GM12891 (cell line): ENCODE data around the gene PROSER2.
A peak's percentile ranks its signal among the peaks of the same experiment; 100 is the strongest.

Experiments
- DNase-seq: peaks from one replicate; pipeline ENCODE4 v3.0.0; 2011; ENCODE audit warnings: low spot score; ENCODE audit not compliant: insufficient read length
- FAIRE-seq: peaks from 2 replicates; lab custom pipeline; 2011; peaks lifted over from hg19 to GRCh38; lab: Jason Lieb, UNC
- PAX5 ChIP-seq: IDR thresholded peaks from 2 replicates; pipeline ENCODE4 v1.6.1; 2011; ENCODE audit warnings: low read length, moderate library complexity, mild to moderate bottlenecking; ENCODE audit not compliant: insufficient read depth, severe bottlenecking
- POLR2A ChIP-seq: IDR thresholded peaks from 2 replicates; pipeline ENCODE4 v1.6.1; 2011; ENCODE audit warnings: low read depth, low read length, control low read depth
- POLR2AphosphoS5 ChIP-seq: IDR thresholded peaks from 2 replicates; pipeline ENCODE4 v1.6.1; 2011; ENCODE audit warnings: low read depth, low read length, control low read depth
- POU2F2 ChIP-seq: IDR thresholded peaks from 2 replicates; pipeline ENCODE4 v1.6.1; 2011; ENCODE audit warnings: low read depth, mild to moderate bottlenecking, control low read depth, low read length, moderate library complexity
- SPI1 ChIP-seq: IDR thresholded peaks from 2 replicates; pipeline ENCODE4 v1.6.1; 2011; ENCODE audit warnings: low read depth, low read length, control low read depth
- TAF1 ChIP-seq: IDR thresholded peaks from 2 replicates; pipeline ENCODE4 v1.6.1; 2011; ENCODE audit warnings: low read depth, low read length, control low read depth

The PROSER2 gene

DNA sequence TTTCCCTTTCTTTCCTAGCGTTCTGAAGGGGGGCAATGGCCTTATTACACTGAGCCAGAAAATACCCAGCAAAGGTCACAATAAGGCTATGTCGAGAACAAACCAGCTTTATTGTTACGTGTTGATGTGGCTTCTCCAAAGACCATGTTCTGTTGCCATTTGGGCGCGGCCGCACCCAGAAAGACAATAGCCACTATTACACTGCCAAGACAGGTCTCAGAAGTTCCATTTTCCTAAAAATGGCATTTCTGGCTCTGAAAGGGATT lies 77.8 kb downstream of the PROSER2 start:
- no peak for FAIRE-seq
- TF ChIP-seq PAX5 (no peak), SPI1 (no peak), POLR2A (no peak), TAF1 (no peak), POLR2AphosphoS5 (no peak), POU2F2 (no peak)
- DNase-seq, result no peak

- TF ChIP-seq POLR2AphosphoS5 (no peak), POU2F2 (no peak), TAF1 (no peak), POLR2A (no peak), PAX5 (no peak), SPI1 (no peak)
- no peak for DNase-seq
- no peak for FAIRE-seq
These were observed 78.3 kb downstream of the PROSER2 start for GRCh38 chr10:11901454-11901832.

GRCh38 chr10:11901833-11902475 lies 78.8 kb downstream of the PROSER2 start:
- FAIRE-seq (no peak), DNase-seq (no peak)

DNA sequence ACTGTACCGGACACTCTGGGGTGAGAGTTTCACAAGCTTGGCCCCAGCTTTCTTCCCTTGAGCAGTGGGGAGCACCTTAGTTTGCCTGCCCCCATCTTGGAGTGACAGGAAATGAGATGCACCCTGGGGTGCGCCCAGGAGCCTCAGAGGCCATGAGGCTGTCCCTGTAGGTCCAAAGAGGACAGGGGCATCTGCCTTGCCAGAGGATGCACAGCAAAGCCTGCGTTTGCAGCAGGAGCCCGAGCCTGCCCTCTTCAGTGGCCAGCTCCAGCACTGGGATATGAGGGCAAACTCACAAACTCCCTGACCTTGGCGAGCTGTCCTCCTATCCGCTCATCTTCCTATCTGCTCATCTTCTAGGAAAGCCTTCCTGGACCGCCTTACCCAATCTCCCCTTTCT lies 79.5 kb downstream of the PROSER2 start:
- TF ChIP-seq PAX5 (no peak), TAF1 (no peak), POLR2A (no peak), POU2F2 (no peak), SPI1 (no peak), POLR2AphosphoS5 (no peak)
- DNase-seq, result no peak
- no peak for FAIRE-seq

More at GRCh38 chr10:11901833-11902475, 78.8 kb downstream of the PROSER2 start:
- no peak for TF ChIP-seq POLR2A
- TF ChIP-seq TAF1, result no peak

- no peak for DNase-seq
- peak; percentile 33 for FAIRE-seq
- TF ChIP-seq TAF1 (no peak), POLR2AphosphoS5 (no peak), POLR2A (no peak), SPI1 (no peak), POU2F2 (no peak), PAX5 (no peak)
These were observed 83.6 kb downstream of the PROSER2 start for GRCh38 chr10:11906714-11907113.

GRCh38 chr10:11907914-11908313 lies 84.8 kb downstream of the PROSER2 start:
- TF ChIP-seq SPI1 (no peak), POLR2AphosphoS5 (no peak), TAF1 (no peak), POLR2A (no peak), PAX5 (no peak), POU2F2 (no peak)
- FAIRE-seq, result no peak
- no peak for DNase-seq

GRCh38 chr10:11908536-11908935 lies 85.4 kb downstream of the PROSER2 start:
- FAIRE-seq (no peak), DNase-seq (no peak)
- TF ChIP-seq PAX5, result no peak
- no peak for TF ChIP-seq POLR2AphosphoS5
- no peak for TF ChIP-seq SPI1
- TF ChIP-seq TAF1, result no peak
- no peak for TF ChIP-seq POLR2A
- TF ChIP-seq POU2F2, result no peak

- FAIRE-seq (no peak), DNase-seq (no peak)
- TF ChIP-seq PAX5, result no peak
- TF ChIP-seq POLR2A, result no peak
- no peak for TF ChIP-seq TAF1
- TF ChIP-seq POLR2AphosphoS5, result no peak
- TF ChIP-seq SPI1, result no peak
- TF ChIP-seq POU2F2, result no peak
These were observed 85.8 kb downstream of the PROSER2 start for GRCh38 chr10:11908991-11909390.

DNA sequence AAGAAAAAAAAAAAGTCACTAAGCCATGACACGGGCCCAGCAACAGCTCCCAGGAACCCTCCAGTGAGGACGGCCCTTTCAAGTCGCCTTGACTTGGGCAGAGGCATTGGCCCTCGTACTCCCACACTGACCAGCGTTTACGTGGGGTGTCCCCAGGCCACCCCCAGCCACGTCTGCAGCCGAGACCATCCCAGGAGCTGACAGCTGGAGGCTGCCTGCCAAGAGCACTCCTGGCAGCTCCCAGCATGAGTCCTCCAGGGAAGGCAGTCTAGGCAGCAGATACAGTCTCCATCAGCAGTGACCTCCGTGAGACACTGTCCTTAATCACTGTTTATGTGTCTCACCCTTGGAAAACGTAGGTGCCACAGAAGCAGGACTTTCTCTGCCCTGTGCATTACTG lies 86.5 kb downstream of the PROSER2 start:
- TF ChIP-seq SPI1, result no peak
- TF ChIP-seq PAX5, result no peak
- no peak for TF ChIP-seq POLR2AphosphoS5
- TF ChIP-seq POU2F2, result no peak
- no peak for TF ChIP-seq TAF1
- no peak for TF ChIP-seq POLR2A
- DNase-seq (no peak), FAIRE-seq (no peak)

DNA sequence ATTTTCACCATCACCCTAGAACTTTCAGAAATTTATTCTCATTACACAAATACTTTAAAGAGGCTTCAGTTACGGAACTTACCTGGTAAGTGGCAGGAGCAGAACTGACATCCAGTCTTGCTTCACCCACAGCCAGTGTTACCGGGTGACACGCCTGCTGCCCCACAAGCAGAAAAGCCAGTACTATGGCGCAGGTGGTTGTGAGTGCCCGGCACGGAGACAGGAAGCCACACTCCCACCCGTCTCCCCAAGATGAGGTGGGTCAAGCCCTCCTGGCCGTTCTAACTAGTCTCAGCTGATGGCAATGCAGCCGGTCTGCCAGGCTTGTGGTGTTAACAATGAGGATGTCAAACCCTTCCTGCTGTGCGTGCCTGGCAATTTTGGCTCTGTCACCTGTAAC lies 86.9 kb downstream of the PROSER2 start:
- TF ChIP-seq POU2F2, result no peak
- no peak for TF ChIP-seq POLR2A
- no peak for TF ChIP-seq SPI1
- TF ChIP-seq PAX5, result no peak
- TF ChIP-seq TAF1, result no peak
- FAIRE-seq (no peak), DNase-seq (no peak)
